Astrocyte (in vitro differentiated cells and primary cell): Measurements from ENCODE around the gene FTH1. TPM values are rescaled to one million over a fixed set of nuclear protein-coding genes. Genes with fewer than 3 reads are reported as not detected.

Source experiments
- DNase-seq: peaks from one replicate; pipeline ENCODE4 v3.0.0-alpha.2; 2010; ENCODE audit warnings: low read depth
- FAIRE-seq: peaks from 2 replicates; lab custom pipeline; 2011; peaks lifted over from hg19 to GRCh38; lab: Jason Lieb, UNC
- H2AFZ ChIP-seq: 2 replicates; pipeline ENCODE4 v1.6.0; 2012; ENCODE audit warnings: low read depth, low read length, inconsistent platforms
- H3K27ac ChIP-seq: 2 replicates; pipeline ENCODE4 v1.5.1; 2011; ENCODE audit warnings: low read depth, low read length, inconsistent platforms
- H3K27me3 ChIP-seq: 2 replicates; pipeline ENCODE4 v1.6.0; 2011; ENCODE audit warnings: low read length, inconsistent platforms; ENCODE audit not compliant: insufficient read depth
- H3K36me3 ChIP-seq: 2 replicates; pipeline ENCODE4 v1.5.1; 2011; ENCODE audit warnings: low read length, inconsistent platforms; ENCODE audit not compliant: insufficient read depth
- H3K4me1 ChIP-seq: 2 replicates; pipeline ENCODE4 v1.5.1; 2011; ENCODE audit warnings: low read length, inconsistent platforms; ENCODE audit not compliant: insufficient read depth
- H3K4me2 ChIP-seq: 2 replicates; pipeline ENCODE4 v1.6.0; 2012; ENCODE audit warnings: low read length, inconsistent platforms
- H3K4me3 ChIP-seq: 2 replicates; pipeline ENCODE4 v1.5.1; 2011; ENCODE audit warnings: low read depth, mild to moderate bottlenecking, low read length, inconsistent platforms; ENCODE audit not compliant: insufficient read depth
- H3K79me2 ChIP-seq: 2 replicates; pipeline ENCODE4 v1.6.0; 2012; ENCODE audit warnings: mild to moderate bottlenecking, low read length, inconsistent platforms; ENCODE audit not compliant: insufficient read depth
- H3K9ac ChIP-seq: 2 replicates; pipeline ENCODE4 v1.6.0; 2012; ENCODE audit warnings: mild to moderate bottlenecking, low read length, inconsistent platforms
- H3K9me3 ChIP-seq: 2 replicates; pipeline ENCODE4 v1.5.1; 2012; ENCODE audit warnings: low read depth, mild to moderate bottlenecking, low read length, inconsistent platforms; ENCODE audit not compliant: insufficient read depth
- H4K20me1 ChIP-seq: 2 replicates; pipeline ENCODE4 v1.6.0; 2012; ENCODE audit warnings: low read length, inconsistent platforms; ENCODE audit not compliant: insufficient read depth
- H3K27ac Mint-ChIP-seq: one replicate; pipeline ENCODE4 v1.8.0; 2021; ENCODE audit warnings: mild to moderate bottlenecking, mixed read lengths; ENCODE audit not compliant: unreplicated experiment
- H3K27me3 Mint-ChIP-seq: one replicate; pipeline ENCODE4 v1.8.0; 2021; ENCODE audit warnings: low read depth, mixed read lengths; ENCODE audit not compliant: unreplicated experiment
- H3K36me3 Mint-ChIP-seq: one replicate; pipeline ENCODE4 v1.8.0; 2021; ENCODE audit warnings: low read depth, mixed read lengths; ENCODE audit not compliant: unreplicated experiment
- H3K4me1 Mint-ChIP-seq: one replicate; pipeline ENCODE4 v1.8.0; 2021; ENCODE audit warnings: low read depth, mixed read lengths; ENCODE audit not compliant: unreplicated experiment
- H3K4me3 Mint-ChIP-seq: one replicate; pipeline ENCODE4 v1.8.0; 2021; ENCODE audit warnings: mild to moderate bottlenecking, moderate library complexity, mixed read lengths; ENCODE audit not compliant: unreplicated experiment
- H3K9me3 Mint-ChIP-seq: one replicate; pipeline ENCODE4 v1.8.0; 2021; ENCODE audit warnings: mild to moderate bottlenecking, mixed read lengths; ENCODE audit not compliant: unreplicated experiment
- CTCF ChIP-seq: IDR thresholded peaks from 2 replicates; pipeline ENCODE4 v1.5.1; 2011; ENCODE audit warnings: low read depth, mild to moderate bottlenecking, inconsistent platforms, low read length, moderate library complexity; ENCODE audit not compliant: insufficient read depth
- EZH2 ChIP-seq: IDR thresholded peaks from 2 replicates; pipeline ENCODE4 v1.6.1; 2012; ENCODE audit warnings: mild to moderate bottlenecking, low read length, inconsistent platforms; ENCODE audit not compliant: insufficient read depth
- total RNA-seq: library from RNA; stranded (reverse); gene quantifications from 2 replicates; pipeline ENCODE4 v1.2.1, GENCODE V29; 2021

The FTH1 gene
- total RNA-seq, 1 donor from 2014 or later = 2,092 TPM

DNA sequence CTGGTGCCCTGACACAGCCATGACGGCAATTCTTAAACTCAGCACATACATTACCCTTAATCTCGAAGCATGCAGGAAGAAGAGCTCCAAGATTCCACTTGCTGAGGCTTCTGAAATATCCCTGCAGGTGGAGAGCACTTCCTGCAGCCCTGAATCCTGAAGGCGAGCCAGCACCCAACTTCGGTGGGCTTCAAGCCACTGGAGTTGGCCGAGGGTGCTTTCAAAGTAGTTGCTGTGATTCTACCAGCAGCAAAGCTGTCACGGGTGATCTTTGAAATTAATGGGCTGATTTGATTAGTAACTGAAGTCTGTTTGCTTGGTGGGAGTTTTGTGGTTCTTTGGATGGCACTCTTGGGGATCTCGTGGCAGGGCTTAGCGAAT is 9.0 kb upstream of the FTH1 start:
- H3K27me3 ChIP-seq = no peaks in the 10 kb centered on the region
- no peak overlapping the region for H3K9ac ChIP-seq
- DNase-seq (no peak), FAIRE-seq (no peak)
- Mint-ChIP-seq H3K36me3 (no peaks in the 10 kb centered on the region), H3K4me1 (peaks cover 38% of the 10 kb centered on the region), H3K27ac (no peak overlapping the region), H3K9me3 (no peaks in the 10 kb centered on the region), H3K4me3 (no peak overlapping the region), H3K27me3 (peaks cover 18% of the 10 kb centered on the region)
- peaks cover 21% of the 10 kb centered on the region for H3K4me1 ChIP-seq
- no peaks in the 10 kb centered on the region for H3K36me3 ChIP-seq
- H3K9me3 ChIP-seq = no peaks in the 10 kb centered on the region
- H2AFZ ChIP-seq = no peak overlapping the region
- H3K79me2 ChIP-seq = no peaks in the 10 kb centered on the region
- no peak overlapping the region for H3K27ac ChIP-seq
- H3K4me3 ChIP-seq = no peak overlapping the region
- no peak for TF ChIP-seq EZH2
- no peak for TF ChIP-seq CTCF
- no peak overlapping the region for H3K4me2 ChIP-seq
- H4K20me1 ChIP-seq = no peaks in the 10 kb centered on the region

DNA sequence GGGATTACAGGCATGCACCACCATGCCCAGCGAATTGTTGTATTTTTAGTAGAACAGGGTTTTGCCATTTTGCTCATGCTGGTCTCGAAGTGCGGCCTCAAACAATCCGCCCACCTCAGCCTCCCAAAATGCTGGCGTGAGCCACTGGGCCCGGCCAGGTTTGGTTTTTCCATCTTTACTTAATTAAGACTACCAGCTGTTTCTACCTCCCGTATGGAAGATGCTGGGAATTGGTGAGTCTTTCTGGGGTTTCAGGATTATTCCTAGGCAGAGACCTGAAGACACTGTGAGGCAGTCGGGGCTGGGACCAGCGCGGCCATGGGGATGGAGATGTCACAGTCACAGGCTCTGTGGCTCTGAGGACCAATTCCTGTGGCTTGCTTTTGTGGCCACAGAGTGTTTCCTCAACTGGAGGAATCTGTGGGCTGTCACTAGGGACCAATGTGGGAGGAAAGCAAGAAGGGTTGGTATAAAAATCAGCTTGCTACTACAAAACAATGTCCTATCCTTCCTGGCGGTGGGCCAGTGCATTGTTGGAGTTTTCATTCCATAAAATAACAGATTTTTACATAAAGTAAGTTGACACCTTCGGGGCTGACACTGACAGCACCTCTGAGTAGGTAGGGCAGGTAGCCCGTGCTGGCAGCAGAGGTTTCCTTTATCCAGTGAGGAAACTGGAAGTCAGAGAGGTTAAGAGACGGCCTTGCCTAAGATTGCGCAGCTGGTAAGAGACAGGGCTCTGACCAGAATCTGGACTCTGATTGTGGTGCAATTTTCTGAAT is 8.4 kb upstream of the FTH1 start:
- Mint-ChIP-seq H3K27me3 (peaks cover 18% of the 10 kb centered on the region), H3K4me1 (peaks cover 40% of the 10 kb centered on the region), H3K27ac (no peak overlapping the region), H3K36me3 (no peaks in the 10 kb centered on the region), H3K4me3 (peak overlapping the region; percentile 54), H3K9me3 (no peaks in the 10 kb centered on the region)
- DNase-seq (no peak), FAIRE-seq (no peak)
- Histone ChIP-seq H3K79me2 (no peaks in the 10 kb centered on the region), H2AFZ (no peak overlapping the region), H3K27ac (no peak overlapping the region), H3K36me3 (no peaks in the 10 kb centered on the region), H3K4me2 (no peak overlapping the region), H3K4me3 (no peak overlapping the region), H3K27me3 (no peaks in the 10 kb centered on the region), H4K20me1 (no peaks in the 10 kb centered on the region), H3K9ac (no peak overlapping the region), H3K9me3 (no peaks in the 10 kb centered on the region), H3K4me1 (peaks cover 27% of the 10 kb centered on the region)
- TF ChIP-seq EZH2 (no peak), CTCF (no peak)
